Retinal pigment epithelial cell (primary cell): ENCODE results near the gene PABPN1L.
"Not testable (repeated sequence)": the region's sequence is repeated elsewhere in the genome, so short reads cannot be mapped to it uniquely, and the experiment has no call there.

Experiments used
- DNase-seq: peaks from one replicate; pipeline ENCODE4 v3.0.0-alpha.2; 2010; ENCODE audit warnings: low read depth
- H3K4me3 ChIP-seq: 2 replicates; pipeline ENCODE4 v1.5.1; 2011; ENCODE audit warnings: mild to moderate bottlenecking, low read length, control low read depth, moderate library complexity
- CTCF ChIP-seq: conservative IDR thresholded peaks from 2 replicates; pipeline ENCODE4 v1.5.1; 2011; ENCODE audit warnings: low read depth, low read length, control low read depth, inconsistent platforms

Gene PABPN1L

GRCh38 chr16:88900662-88901052, 34.2 kb upstream of the PABPN1L start:
- no peak for DNase-seq
- no peak overlapping the region for H3K4me3 ChIP-seq
- TF ChIP-seq CTCF, result no peak

- DNase-seq, result no peak
- no peak for TF ChIP-seq CTCF
- no peak overlapping the region for H3K4me3 ChIP-seq
Measured at GRCh38 chr16:88899901-88900661, 33.6 kb upstream of the PABPN1L start.

GRCh38 chr16:88897696-88898425, 31.4 kb upstream of the PABPN1L start:
- no peak for TF ChIP-seq CTCF
- H3K4me3 ChIP-seq, result no peak overlapping the region
- DNase-seq, result no peak

GRCh38 chr16:88896238-88897070, 30.0 kb upstream of the PABPN1L start:
- no peak for DNase-seq
- TF ChIP-seq CTCF, result no peak
- H3K4me3 ChIP-seq, result no peak overlapping the region

- no peak for DNase-seq
- TF ChIP-seq CTCF, result no peak
- H3K4me3 ChIP-seq, result no peak overlapping the region
Measured at GRCh38 chr16:88895335-88895734, 28.9 kb upstream of the PABPN1L start.

- no peak for DNase-seq
- no peak overlapping the region for H3K4me3 ChIP-seq
- TF ChIP-seq CTCF, result no peak
Measured at GRCh38 chr16:88894681-88895300, 28.3 kb upstream of the PABPN1L start.

GRCh38 chr16:88894266-88894665, 27.8 kb upstream of the PABPN1L start:
- H3K4me3 ChIP-seq, DNase-seq: not testable (repeated sequence)
